Endodermal cell (in vitro differentiated cells): ENCODE results near the gene CLSTN2. TPM values are rescaled to one million over a fixed set of nuclear protein-coding genes. Genes with fewer than 3 reads are reported as not detected.

Experiments
- DNase-seq: peaks from one replicate; pipeline ENCODE4 v3.0.0-alpha.2; 2017
- H3K27ac ChIP-seq: 2 replicates; pipeline ENCODE4 v1.5.1; 2013; ENCODE audit warnings: mild to moderate bottlenecking, low read depth, low read length, moderate library complexity
- H3K27me3 ChIP-seq: 2 replicates; pipeline ENCODE4 v1.6.1; 2013; ENCODE audit warnings: mild to moderate bottlenecking, low read length, moderate library complexity; ENCODE audit not compliant: insufficient read depth, control insufficient read depth, poor library complexity, severe bottlenecking
- H3K36me3 ChIP-seq: 2 replicates; pipeline ENCODE4 v1.7.0; 2013; ENCODE audit warnings: mild to moderate bottlenecking, low read length, moderate library complexity; ENCODE audit not compliant: control insufficient read depth, insufficient read depth
- H3K4me1 ChIP-seq: one replicate; pipeline ENCODE4 v1.7.0; 2013; ENCODE audit warnings: low read length; ENCODE audit not compliant: control insufficient read depth, insufficient read depth
- H3K4me3 ChIP-seq: 2 replicates; pipeline ENCODE4 v1.5.1; 2013; ENCODE audit warnings: mild to moderate bottlenecking, low read length, moderate library complexity
- H3K9ac ChIP-seq: 2 replicates; pipeline ENCODE4 v1.6.1; 2013; ENCODE audit warnings: mild to moderate bottlenecking, low read length, moderate library complexity; ENCODE audit not compliant: poor library complexity, severe bottlenecking; ENCODE audit errors: extremely low read depth
- H3K9me3 ChIP-seq: 2 replicates; pipeline ENCODE4 v1.6.1; 2013; ENCODE audit warnings: mild to moderate bottlenecking, low read length, moderate library complexity; ENCODE audit not compliant: control insufficient read depth
- H3K27ac Mint-ChIP-seq: 2 replicates; pipeline ENCODE4 v1.8.0; 2020; ENCODE audit warnings: mixed read lengths
- H3K27me3 Mint-ChIP-seq: 2 replicates; pipeline ENCODE4 v1.8.0; 2021; ENCODE audit warnings: mild to moderate bottlenecking, mixed read lengths; ENCODE audit not compliant: insufficient read depth
- H3K36me3 Mint-ChIP-seq: 2 replicates; pipeline ENCODE4 v1.8.0; 2020; ENCODE audit warnings: low read depth, mixed read lengths
- H3K4me1 Mint-ChIP-seq: 2 replicates; pipeline ENCODE4 v1.8.0; 2020; ENCODE audit warnings: mixed read lengths
- H3K4me3 Mint-ChIP-seq: 2 replicates; pipeline ENCODE4 v1.8.0; 2020; ENCODE audit warnings: mild to moderate bottlenecking, moderate library complexity, mixed read lengths
- H3K9me3 Mint-ChIP-seq: 2 replicates; pipeline ENCODE4 v1.8.0; 2020; ENCODE audit warnings: mild to moderate bottlenecking, mixed read lengths
- WGBS, 2 experiments: methylation state at CpG; one replicate each; pipeline versions ENCODE4 v1.1.5 to v1.1.7; 2013; ENCODE audit warnings: missing lambda C conversion rate in 2 of 2, mixed read lengths in 1 of 2; ENCODE audit not compliant: insufficient coverage in 1 of 2, insufficient read length in 1 of 2; 5-methylcytosine and 5-hydroxymethylcytosine counted together
- total RNA-seq, 2 donors: library from RNA; stranded (reverse); fragmentation: NEBNext Ultra II Directional in 1 of 2; extraction: Animal tissue kit (Norgen Biotek cat#: 25700) in 1 of 2; gene quantifications; 2 replicates in 1 of 2; 3 replicates in 1 of 2; pipeline ENCODE4 v1.2.1, GENCODE V29; 2021
- TF ChIP-seq, protein P1 (sequence below): fragments of 200-600 bp; sonication (generic); conservative IDR thresholded peaks from 2 replicates; pipeline ENCODE4 v1.5.0; 2021; ENCODE audit warnings: antibody characterized with exemption, mild to moderate bottlenecking

CLSTN2 gene
- total RNA-seq, 2 donors from 2014 or later, result 0.13 to 0.42 TPM

DNA sequence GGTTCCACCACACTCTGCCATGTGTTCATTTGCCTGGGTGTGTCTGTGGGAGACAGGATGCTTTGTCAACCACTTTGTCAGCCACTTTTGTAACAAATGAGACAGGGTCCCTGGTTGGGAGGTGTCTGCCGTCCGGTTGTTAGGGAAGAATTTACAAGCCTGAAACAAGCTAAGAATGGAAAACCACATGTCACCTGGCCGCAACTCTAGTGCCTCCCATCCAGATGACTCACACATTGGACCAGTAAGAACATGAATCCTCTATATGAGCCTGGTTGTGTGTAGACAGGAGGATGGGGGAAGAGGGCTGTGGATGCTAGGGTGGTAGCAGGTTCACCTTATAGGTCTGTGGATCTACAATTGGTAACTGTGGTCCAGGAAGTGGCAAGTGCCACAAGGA is 335.3 kb downstream of the CLSTN2 start:
- TF ChIP-seq, protein P1, sequence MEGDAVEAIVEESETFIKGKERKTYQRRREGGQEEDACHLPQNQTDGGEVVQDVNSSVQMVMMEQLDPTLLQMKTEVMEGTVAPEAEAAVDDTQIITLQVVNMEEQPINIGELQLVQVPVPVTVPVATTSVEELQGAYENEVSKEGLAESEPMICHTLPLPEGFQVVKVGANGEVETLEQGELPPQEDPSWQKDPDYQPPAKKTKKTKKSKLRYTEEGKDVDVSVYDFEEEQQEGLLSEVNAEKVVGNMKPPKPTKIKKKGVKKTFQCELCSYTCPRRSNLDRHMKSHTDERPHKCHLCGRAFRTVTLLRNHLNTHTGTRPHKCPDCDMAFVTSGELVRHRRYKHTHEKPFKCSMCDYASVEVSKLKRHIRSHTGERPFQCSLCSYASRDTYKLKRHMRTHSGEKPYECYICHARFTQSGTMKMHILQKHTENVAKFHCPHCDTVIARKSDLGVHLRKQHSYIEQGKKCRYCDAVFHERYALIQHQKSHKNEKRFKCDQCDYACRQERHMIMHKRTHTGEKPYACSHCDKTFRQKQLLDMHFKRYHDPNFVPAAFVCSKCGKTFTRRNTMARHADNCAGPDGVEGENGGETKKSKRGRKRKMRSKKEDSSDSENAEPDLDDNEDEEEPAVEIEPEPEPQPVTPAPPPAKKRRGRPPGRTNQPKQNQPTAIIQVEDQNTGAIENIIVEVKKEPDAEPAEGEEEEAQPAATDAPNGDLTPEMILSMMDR, result no peak
- no peaks in the 10 kb centered on the region for H3K9me3 Mint-ChIP-seq

DNA sequence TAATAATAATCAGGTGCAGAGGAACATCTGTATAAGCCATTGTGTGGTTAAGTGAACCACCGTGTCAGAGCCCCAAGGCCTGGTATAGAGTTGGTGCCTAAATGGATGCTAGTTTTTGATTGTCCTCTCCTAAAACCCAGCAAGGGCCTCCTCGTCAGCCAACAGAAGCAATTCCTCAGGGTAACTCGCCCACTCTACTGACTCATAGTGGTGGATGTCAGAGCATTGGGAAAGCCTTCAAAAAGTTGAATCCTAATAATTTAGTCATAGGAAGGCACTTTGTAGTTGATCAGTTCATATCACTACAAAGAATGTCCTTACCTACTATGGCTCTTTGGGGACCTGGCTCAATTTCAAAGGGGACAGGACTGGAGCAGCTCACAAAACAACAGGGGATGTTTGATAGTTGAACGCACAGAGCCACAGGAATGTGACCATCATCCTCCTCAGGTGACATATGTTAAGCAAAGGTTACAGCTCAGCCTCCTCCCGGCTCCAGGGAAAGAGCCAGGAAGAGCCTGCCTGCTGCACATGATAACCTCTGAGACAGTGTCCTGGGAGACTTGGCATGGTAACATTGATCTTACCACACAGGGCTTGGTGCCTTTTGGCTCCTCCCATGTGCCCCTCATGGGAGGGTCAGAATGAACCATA is 338.7 kb downstream of the CLSTN2 start:
- WGBS, 2 experiments, result 87 to 89% methylated on average over 4 to 5 of the region's 5 CpGs

More for the DNA sequence above, 335.3 kb downstream of the CLSTN2 start:
- Mint-ChIP-seq H3K27me3 (peaks cover 7% of the 10 kb centered on the region), H3K4me1 (peaks cover 4% of the 10 kb centered on the region), H3K27ac (no peak overlapping the region), H3K36me3 (no peaks in the 10 kb centered on the region), H3K4me3 (no peak overlapping the region)
- Histone ChIP-seq H3K4me1 (peaks cover 5% of the 10 kb centered on the region), H3K36me3 (no peaks in the 10 kb centered on the region), H3K27ac (no peak overlapping the region), H3K9me3 (no peaks in the 10 kb centered on the region), H3K9ac (no peak overlapping the region), H3K27me3 (no peaks in the 10 kb centered on the region), H3K4me3 (no peak overlapping the region)
- DNase-seq, result no peak
- 92 to 100% methylated on average over 2 to 3 of the region's 3 CpGs for WGBS, 2 experiments

DNA sequence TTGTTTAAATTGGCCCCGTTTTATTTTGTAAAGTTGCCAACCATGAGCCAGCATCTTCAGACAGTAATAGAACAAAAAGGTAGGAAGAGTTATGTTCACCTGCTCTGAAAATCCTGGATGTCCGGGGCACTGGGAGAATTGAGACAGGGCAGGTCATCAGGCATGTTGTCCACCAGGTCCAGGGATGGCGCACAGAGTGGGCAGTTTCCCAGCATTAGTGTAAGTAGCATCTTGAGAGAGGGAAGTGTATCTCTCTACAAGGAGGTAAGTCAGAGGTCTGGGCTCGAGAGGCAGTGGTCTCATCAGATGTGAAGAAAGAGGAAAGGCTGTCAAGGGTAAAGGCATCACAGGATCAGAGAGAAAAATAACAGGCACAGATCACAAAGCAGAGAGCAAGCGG is 339.4 kb downstream of the CLSTN2 start:
- Mint-ChIP-seq H3K36me3 (no peaks in the 10 kb centered on the region), H3K27ac (no peak overlapping the region), H3K4me1 (no peaks in the 10 kb centered on the region), H3K4me3 (no peak overlapping the region), H3K9me3 (no peaks in the 10 kb centered on the region), H3K27me3 (peaks cover 7% of the 10 kb centered on the region)
- TF ChIP-seq, protein P1, result no peak
- Histone ChIP-seq H3K27ac (no peak overlapping the region), H3K4me3 (no peak overlapping the region), H3K27me3 (no peaks in the 10 kb centered on the region), H3K4me1 (no peaks in the 10 kb centered on the region), H3K36me3 (no peaks in the 10 kb centered on the region), H3K9ac (no peak overlapping the region), H3K9me3 (no peaks in the 10 kb centered on the region)
- DNase-seq, result no peak
- 81 to 88% methylated on average over 4 to 5 of the region's 5 CpGs for WGBS, 2 experiments

More for the DNA sequence above, 338.7 kb downstream of the CLSTN2 start:
- H3K36me3 ChIP-seq, result no peaks in the 10 kb centered on the region
- no peak overlapping the region for H3K9ac ChIP-seq
- Mint-ChIP-seq H3K27me3 (peaks cover 7% of the 10 kb centered on the region), H3K4me1 (no peaks in the 10 kb centered on the region), H3K9me3 (no peaks in the 10 kb centered on the region), H3K27ac (no peak overlapping the region), H3K36me3 (no peaks in the 10 kb centered on the region), H3K4me3 (no peak overlapping the region)
- H3K27ac ChIP-seq, result no peak overlapping the region
- no peak overlapping the region for H3K4me3 ChIP-seq
- TF ChIP-seq, protein P1, result no peak
- H3K27me3 ChIP-seq, result no peaks in the 10 kb centered on the region
- H3K9me3 ChIP-seq, result no peaks in the 10 kb centered on the region
- no peaks in the 10 kb centered on the region for H3K4me1 ChIP-seq
- no peak for DNase-seq
